GM21717 (cell line): ENCODE results near the gene CMYA5.
"Not testable (repeated sequence)": the region's sequence is repeated elsewhere in the genome, so short reads cannot be mapped to it uniquely, and the experiment has no call there.

Source experiments
- ATAC-seq: cut with Tn5 transposase; IDR thresholded peaks from one replicate; pipeline ENCODE4 v1.9.1; 2021; ENCODE audit warnings: mild to moderate bottlenecking, moderate library complexity; ENCODE audit not compliant: unreplicated experiment

Gene CMYA5

GRCh38 chr5:79689541-79690466 is at the start of gene CMYA5:
Gene CMYA5, plus strand, starts transcription at chr5:79689836. Its CDS starts 72 bp downstream, at chr5:79689908.
- no peak for ATAC-seq

GRCh38 chr5:79640571-79641055 is 49.0 kb upstream of the CMYA5 start:
- no peak for ATAC-seq

- no peak for ATAC-seq
Observed at GRCh38 chr5:79641414-79641813, 48.2 kb upstream of the CMYA5 start.

- ATAC-seq, result no peak
Observed at GRCh38 chr5:79642210-79642609, 47.4 kb upstream of the CMYA5 start.

- ATAC-seq, result no peak
Observed at GRCh38 chr5:79653843-79654242, 35.8 kb upstream of the CMYA5 start.

GRCh38 chr5:79663212-79663611 is 26.4 kb upstream of the CMYA5 start:
- no peak for ATAC-seq

- ATAC-seq, result no peak
Observed at GRCh38 chr5:79666758-79667157, 22.9 kb upstream of the CMYA5 start.

GRCh38 chr5:79672392-79672791 is 17.2 kb upstream of the CMYA5 start:
- ATAC-seq, result no peak

- not testable (repeated sequence) for ATAC-seq
Observed at GRCh38 chr5:79676354-79676753, 13.3 kb upstream of the CMYA5 start.

GRCh38 chr5:79682102-79682501 is 7.5 kb upstream of the CMYA5 start:
- ATAC-seq, result not testable (repeated sequence)

GRCh38 chr5:79684782-79685181 is 4.9 kb upstream of the CMYA5 start:
- ATAC-seq, result no peak

- ATAC-seq, result no peak
Observed at GRCh38 chr5:79685627-79686026, 4.0 kb upstream of the CMYA5 start.

GRCh38 chr5:79686799-79687198 is 2.8 kb upstream of the CMYA5 start:
- ATAC-seq, result no peak

GRCh38 chr5:79687889-79688288 is 1.7 kb upstream of the CMYA5 start:
- ATAC-seq, result no peak

GRCh38 chr5:79691007-79691406 is 1.4 kb downstream of the CMYA5 start:
- no peak for ATAC-seq

- no peak for ATAC-seq
Observed at GRCh38 chr5:79692596-79692995, 3.0 kb downstream of the CMYA5 start.

- ATAC-seq, result no peak
Observed at GRCh38 chr5:79694183-79694582, 4.5 kb downstream of the CMYA5 start.

GRCh38 chr5:79694652-79695051 is 5.0 kb downstream of the CMYA5 start:
- ATAC-seq, result no peak

GRCh38 chr5:79695526-79695925 is 5.9 kb downstream of the CMYA5 start:
- no peak for ATAC-seq

GRCh38 chr5:79697222-79698170 is 7.9 kb downstream of the CMYA5 start:
- no peak for ATAC-seq

GRCh38 chr5:79699763-79700400 is 10.2 kb downstream of the CMYA5 start:
- peak; percentile 77 for ATAC-seq
